ENCODE results near the gene UBE2F. TPM values are rescaled to one million over a fixed set of nuclear protein-coding genes. Genes with fewer than 3 reads are reported as not detected.

Gene UBE2F
- total RNA-seq, 1 experiment from 2014 or later, result 44.9 TPM

DNA sequence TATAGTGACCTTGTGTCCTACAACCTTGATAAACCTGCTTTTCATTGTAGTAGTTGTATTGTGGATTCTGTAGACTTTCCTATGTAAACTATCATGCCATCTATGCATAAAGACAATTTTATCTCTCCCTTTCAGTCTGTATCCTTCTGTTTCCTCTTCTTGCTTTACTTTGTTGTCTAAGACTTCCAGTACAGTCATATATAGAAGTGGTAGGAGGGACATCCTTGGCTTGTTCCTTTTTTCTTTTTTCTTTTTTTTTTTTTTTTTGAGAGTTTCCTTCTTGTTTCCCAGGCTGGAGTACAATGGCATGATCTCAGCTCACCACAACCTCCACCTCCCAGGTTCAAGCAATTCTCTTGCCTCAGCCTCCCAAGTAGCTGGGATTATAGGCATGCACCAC, 39.7 kb downstream of the UBE2F start:
- no peak for DNase-seq (ENCODE audit: low read depth, low spot score)
- no peaks in the 10 kb centered on the region for H3K9me3 ChIP-seq (ENCODE audit: control insufficient read depth, insufficient read depth, low read depth, low read length)
- in situ Hi-C loops (cut with HindIII; ENCODE audit: low pct_unique_long_range_greater_than_20kb, low sequenced_read_pairs), result no loop called here
- TF ChIP-seq, protein P1, sequence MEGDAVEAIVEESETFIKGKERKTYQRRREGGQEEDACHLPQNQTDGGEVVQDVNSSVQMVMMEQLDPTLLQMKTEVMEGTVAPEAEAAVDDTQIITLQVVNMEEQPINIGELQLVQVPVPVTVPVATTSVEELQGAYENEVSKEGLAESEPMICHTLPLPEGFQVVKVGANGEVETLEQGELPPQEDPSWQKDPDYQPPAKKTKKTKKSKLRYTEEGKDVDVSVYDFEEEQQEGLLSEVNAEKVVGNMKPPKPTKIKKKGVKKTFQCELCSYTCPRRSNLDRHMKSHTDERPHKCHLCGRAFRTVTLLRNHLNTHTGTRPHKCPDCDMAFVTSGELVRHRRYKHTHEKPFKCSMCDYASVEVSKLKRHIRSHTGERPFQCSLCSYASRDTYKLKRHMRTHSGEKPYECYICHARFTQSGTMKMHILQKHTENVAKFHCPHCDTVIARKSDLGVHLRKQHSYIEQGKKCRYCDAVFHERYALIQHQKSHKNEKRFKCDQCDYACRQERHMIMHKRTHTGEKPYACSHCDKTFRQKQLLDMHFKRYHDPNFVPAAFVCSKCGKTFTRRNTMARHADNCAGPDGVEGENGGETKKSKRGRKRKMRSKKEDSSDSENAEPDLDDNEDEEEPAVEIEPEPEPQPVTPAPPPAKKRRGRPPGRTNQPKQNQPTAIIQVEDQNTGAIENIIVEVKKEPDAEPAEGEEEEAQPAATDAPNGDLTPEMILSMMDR (IDR thresholded peaks at IDR 0.05), result no peak
- no peak for TF ChIP-seq POLR2AphosphoS5 (IDR thresholded peaks at IDR 0.05; ENCODE audit: low read depth, low read length)
- TF ChIP-seq TCF7L2 (IDR thresholded peaks at IDR 0.05; ENCODE audit: low read depth, low read length), result no peak
- TF ChIP-seq REST (IDR thresholded peaks at IDR 0.05; ENCODE audit: insufficient read depth in 1 of 2, low read depth in 2 of 2, low read length in 1 of 2), result no peak
- no peak for TF ChIP-seq SIN3A (IDR thresholded peaks at IDR 0.05; ENCODE audit: borderline replicate concordance, insufficient read depth, low read depth, low read length)
- ChIA-PET POLR2A (interaction anchor here (0.6 kb wide), 1 partner anchor 17 kb away, joined by 8 read pairs; no protein-coding TSS in a partner anchor), CTCF (interaction anchor here (0.7 kb wide), 1 partner anchor 17 kb away, joined by 5 read pairs; no protein-coding TSS in a partner anchor)
- no TSS peak for BruUV-seq (replicated peaks)
- ATAC-seq, result no peak
- intact Hi-C loops (cut with micrococcal nuclease; ENCODE audit: unreplicated experiment), result no loop called here
- no peaks in the 10 kb centered on the region for H3K4me1 ChIP-seq (ENCODE audit: control insufficient read depth, insufficient read depth, low read length)
- no peak overlapping the region for H3K4me3 ChIP-seq (ENCODE audit: low read depth in 2 of 2, low read length in 2 of 2)
- no peak overlapping the region for H3K27ac ChIP-seq (ENCODE audit: low read length)
- H3K27me3 ChIP-seq (ENCODE audit: control insufficient read depth, insufficient read depth, low read length), result no peaks in the 10 kb centered on the region
- H3K36me3 ChIP-seq (ENCODE audit: control insufficient read depth, insufficient read depth, low read length), result no peaks in the 10 kb centered on the region

- no peak for DNase-seq (ENCODE audit: low read depth, low spot score)
- Histone ChIP-seq H3K27ac (ENCODE audit: low read length) (no peak overlapping the region), H3K27me3 (ENCODE audit: control insufficient read depth, insufficient read depth, low read length) (no peaks in the 10 kb centered on the region), H3K4me1 (ENCODE audit: control insufficient read depth, insufficient read depth, low read length) (no peaks in the 10 kb centered on the region), H3K9me3 (ENCODE audit: control insufficient read depth, insufficient read depth, low read depth, low read length) (no peaks in the 10 kb centered on the region), H3K36me3 (ENCODE audit: control insufficient read depth, insufficient read depth, low read length) (no peaks in the 10 kb centered on the region), H3K4me3 (ENCODE audit: low read depth in 2 of 2, low read length in 2 of 2) (no peak overlapping the region)
- in situ Hi-C loops (cut with HindIII; ENCODE audit: low pct_unique_long_range_greater_than_20kb, low sequenced_read_pairs) (no loop called here), intact Hi-C loops (cut with micrococcal nuclease; ENCODE audit: unreplicated experiment) (no loop called here)
- no peak for TF ChIP-seq SIN3A (IDR thresholded peaks at IDR 0.05; ENCODE audit: borderline replicate concordance, insufficient read depth, low read depth, low read length)
- no peak for TF ChIP-seq POLR2AphosphoS5 (IDR thresholded peaks at IDR 0.05; ENCODE audit: low read depth, low read length)
- TF ChIP-seq REST (IDR thresholded peaks at IDR 0.05; ENCODE audit: insufficient read depth in 1 of 2, low read depth in 2 of 2, low read length in 1 of 2), result no peak
- no TSS peak for BruUV-seq (replicated peaks)
- POLR2A ChIA-PET, result no interaction called here
- CTCF ChIA-PET, result interaction anchor here (0.7 kb wide), 1 partner anchor 185 kb away, joined by 3 read pairs; no protein-coding TSS in a partner anchor
- ATAC-seq, result no peak
Observed at GRCh38 chr2:238007924-238008323, 41.1 kb downstream of the UBE2F start.
